CD8-positive, alpha-beta memory T cell (primary cell): ENCODE data around the gene CBLL1. TPM values are rescaled to one million over a fixed set of nuclear protein-coding genes. Genes with fewer than 3 reads are reported as not detected.

ENCODE experiments used
- CTCF ChIA-PET: fragments of 350-600 bp; sonication (Branson Sonifier 250); formaldehyde crosslinking; loops from one replicate; lab custom pipeline; 2021; ENCODE audit warnings: antibody characterized with exemption; lab: Charles Lee
- POLR2A ChIA-PET: fragments of 350-600 bp; sonication (Branson Sonifier 250); formaldehyde crosslinking; loops from one replicate; lab custom pipeline; 2021; ENCODE audit warnings: antibody characterized with exemption; lab: Charles Lee
- DNase-seq, 5 donors: peaks; one replicate each; pipeline versions ENCODE4 v3.0.0 to v3.0.0-alpha.2; 2020 to 2022; ENCODE audit warnings: mixed read lengths in 1 of 5
- H3K27ac ChIP-seq: one replicate; pipeline ENCODE4 v1.7.0; 2013; ENCODE audit warnings: low read depth, mild to moderate bottlenecking, low read length, moderate library complexity
- H3K27me3 ChIP-seq: 2 replicates; pipeline ENCODE4 v1.7.0; 2013; ENCODE audit warnings: low read length, mild to moderate bottlenecking; ENCODE audit not compliant: insufficient read depth, poor library complexity, severe bottlenecking
- H3K36me3 ChIP-seq: 2 replicates; pipeline ENCODE4 v1.7.0; 2013; ENCODE audit warnings: mild to moderate bottlenecking, low read length, moderate library complexity; ENCODE audit not compliant: insufficient read depth
- H3K4me1 ChIP-seq: 2 replicates; pipeline ENCODE4 v1.7.0; 2013; ENCODE audit warnings: mild to moderate bottlenecking, low read length, moderate library complexity; ENCODE audit not compliant: insufficient read depth
- H3K4me3 ChIP-seq: 2 replicates; pipeline ENCODE4 v1.7.0; 2013; ENCODE audit warnings: mild to moderate bottlenecking, low read length
- H3K9me3 ChIP-seq: 2 replicates; pipeline ENCODE4 v1.7.0; 2013; ENCODE audit warnings: mild to moderate bottlenecking, low read length
- H3K27ac Mint-ChIP-seq, 8 donors: one replicate each; pipeline ENCODE4 v1.8.0; 2020 to 2021; ENCODE audit warnings: mixed read lengths in 8 of 8, mild to moderate bottlenecking in 6 of 8, inconsistent platforms in 3 of 8, moderate library complexity in 3 of 8
- H3K27me3 Mint-ChIP-seq, 2 donors: one replicate each; pipeline ENCODE4 v1.8.0; 2020 to 2021; ENCODE audit warnings: mixed read lengths in 2 of 2, mild to moderate bottlenecking in 1 of 2, moderate library complexity in 1 of 2
- H3K36me3 Mint-ChIP-seq, 3 donors: one replicate each; pipeline ENCODE4 v1.8.0; 2020 to 2021; ENCODE audit warnings: mixed read lengths in 3 of 3, inconsistent platforms in 1 of 3, mild to moderate bottlenecking in 1 of 3
- H3K4me1 Mint-ChIP-seq, 3 donors: one replicate each; pipeline ENCODE4 v1.8.0; 2020 to 2021; ENCODE audit warnings: mixed read lengths in 3 of 3, inconsistent platforms in 1 of 3, mild to moderate bottlenecking in 1 of 3
- H3K4me3 Mint-ChIP-seq, 7 donors: one replicate each; pipeline ENCODE4 v1.8.0; 2020 to 2021; ENCODE audit warnings: mixed read lengths in 7 of 7, mild to moderate bottlenecking in 6 of 7, moderate library complexity in 4 of 7, inconsistent platforms in 2 of 7
- H3K9me3 Mint-ChIP-seq, 5 donors: one replicate each; pipeline ENCODE4 v1.8.0; 2020 to 2022; ENCODE audit warnings: mixed read lengths in 5 of 5, mild to moderate bottlenecking in 3 of 5, moderate library complexity in 2 of 5, inconsistent platforms in 1 of 5
- polyA plus RNA-seq: library from polyadenylated mRNA; unstranded; fragments of 300-500 nt; fragmentation: Illumina TruSeq; gene quantifications from one replicate; pipeline ENCODE4 v1.2.3, GENCODE V29; 2021
- total RNA-seq, 2 experiments: library from RNA; stranded (reverse); gene quantifications; one replicate each; pipeline ENCODE4 v1.2.3, GENCODE V29; 2021

Gene CBLL1
- total and polyA plus RNA-seq, 3 experiments from 2014 or later, result 42.7 to 89.7 (median 49.3) TPM

DNA sequence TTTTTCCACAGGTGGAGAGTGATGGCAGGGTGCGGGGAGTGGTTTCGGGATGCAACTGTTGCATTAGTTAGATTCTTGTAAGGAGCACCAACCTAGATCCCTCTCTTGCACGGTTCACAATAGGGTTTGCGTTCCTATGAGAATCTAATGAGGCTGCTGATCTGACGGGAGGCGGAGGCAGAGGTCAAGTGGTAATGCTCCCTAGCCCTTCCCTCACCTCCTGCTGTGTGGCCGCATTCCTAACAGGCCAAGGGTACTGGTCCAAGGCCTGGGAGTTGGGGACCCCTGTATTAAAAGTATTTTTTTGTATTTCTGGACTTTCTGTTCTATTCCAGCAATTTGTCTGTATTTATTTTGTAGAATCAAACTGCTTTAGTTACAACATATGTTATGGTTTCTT is 7.2 kb downstream of the CBLL1 start:
- H3K36me3 ChIP-seq, result peaks cover 25% of the 10 kb centered on the region
- POLR2A ChIA-PET, result no interaction called here
- CTCF ChIA-PET, result no interaction called here

DNA sequence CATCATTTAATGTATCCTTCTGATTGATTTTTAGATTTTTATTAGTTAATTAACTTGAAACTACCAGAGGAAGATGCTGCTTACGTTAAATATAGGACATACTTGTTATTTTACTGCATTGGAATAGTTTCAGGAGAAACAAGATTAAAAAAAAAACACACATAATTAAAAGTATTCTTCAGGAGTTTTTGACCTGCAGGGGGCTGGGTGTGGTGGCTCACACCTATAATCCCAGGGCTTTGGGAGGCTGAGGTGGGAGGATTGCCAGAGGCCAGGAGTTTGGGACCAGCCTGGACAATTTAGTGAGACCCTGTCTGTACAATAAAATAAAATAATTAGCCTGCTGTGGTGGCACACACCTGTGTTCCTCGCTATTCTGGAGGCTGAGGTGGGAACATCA is 10.7 kb downstream of the CBLL1 start:
- DNase-seq, result no peak
- Histone ChIP-seq H3K36me3 (peaks cover 46% of the 10 kb centered on the region), H3K27me3 (no peaks in the 10 kb centered on the region), H3K4me1 (no peaks in the 10 kb centered on the region), H3K9me3 (no peaks in the 10 kb centered on the region), H3K27ac (no peak overlapping the region), H3K4me3 (no peak overlapping the region)
- CTCF ChIA-PET, result no interaction called here
- H3K27ac Mint-ChIP-seq, result peak overlapping the region in 3 of 8 donors; percentile 24 to 61 (median 61)
- peaks cover 15 to 78% (median 41%) of the 10 kb centered on the region in 3 donors for H3K36me3 Mint-ChIP-seq
- no peaks in the 10 kb centered on the region for H3K9me3 Mint-ChIP-seq
- POLR2A ChIA-PET, result no interaction called here
- peaks cover 25 to 60% (median 28%) of the 10 kb centered on the region in 3 donors for H3K4me1 Mint-ChIP-seq
- H3K4me3 Mint-ChIP-seq, result no peak overlapping the region
- no peaks in the 10 kb centered on the region for H3K27me3 Mint-ChIP-seq

More for the DNA sequence above, 7.2 kb downstream of the CBLL1 start:
- Mint-ChIP-seq H3K27me3 (no peaks in the 10 kb centered on the region), H3K9me3 (no peaks in the 10 kb centered on the region), H3K4me3 (no peak overlapping the region), H3K27ac (peak overlapping the region in 3 of 8 donors; percentile 15 to 43 (median 42)), H3K4me1 (peaks cover 42 to 73% (median 53%) of the 10 kb centered on the region in 3 donors), H3K36me3 (peaks cover 6 to 59% (median 24%) of the 10 kb centered on the region in 3 donors)
- Histone ChIP-seq H3K27me3 (no peaks in the 10 kb centered on the region), H3K27ac (no peak overlapping the region), H3K4me1 (peaks cover 20% of the 10 kb centered on the region), H3K4me3 (no peak overlapping the region), H3K9me3 (no peaks in the 10 kb centered on the region)
- no peak for DNase-seq

GRCh38 chr7:107758667-107759066 is 14.7 kb downstream of the CBLL1 start:
- H3K36me3 Mint-ChIP-seq, result peaks cover 9 to 69% (median 33%) of the 10 kb centered on the region in 3 donors
- peaks cover 30% of the 10 kb centered on the region for H3K36me3 ChIP-seq
- no peaks in the 10 kb centered on the region for H3K4me1 ChIP-seq
- no peaks in the 10 kb centered on the region for H3K9me3 ChIP-seq
- no peak for DNase-seq
- ChIA-PET CTCF (interaction anchor here (2.0 kb wide), 1 partner anchor 116 kb away, joined by 5 read pairs; no protein-coding TSS in a partner anchor), POLR2A (no interaction called here)
- H3K4me3 Mint-ChIP-seq, result no peak overlapping the region
- no peak overlapping the region for H3K27ac ChIP-seq
- no peaks in the 10 kb centered on the region for H3K27me3 Mint-ChIP-seq
- H3K4me1 Mint-ChIP-seq, result peaks cover 11 to 31% (median 14%) of the 10 kb centered on the region in 3 donors
- peak overlapping the region in 6 of 8 donors; percentile 0 to 73 (median 31) for H3K27ac Mint-ChIP-seq
- no peaks in the 10 kb centered on the region for H3K27me3 ChIP-seq
- H3K4me3 ChIP-seq, result no peak overlapping the region
- no peaks in the 10 kb centered on the region for H3K9me3 Mint-ChIP-seq

GRCh38 chr7:107767391-107767790 is 23.4 kb downstream of the CBLL1 start:
- CTCF ChIA-PET, result no interaction called here
- POLR2A ChIA-PET, result no interaction called here
- H3K4me3 Mint-ChIP-seq, result no peak overlapping the region

GRCh38 chr7:107768263-107768662 is 24.3 kb downstream of the CBLL1 start:
- CTCF ChIA-PET, result no interaction called here
- DNase-seq, result no peak
- no peaks in the 10 kb centered on the region for H3K27me3 ChIP-seq
- no peak overlapping the region for H3K4me3 ChIP-seq
- peak overlapping the region in 1 of 8 donors; percentile 37 for H3K27ac Mint-ChIP-seq
- H3K4me1 ChIP-seq, result no peaks in the 10 kb centered on the region
- peaks cover 5 to 29% (median 25%) of the 10 kb centered on the region in 3 donors for H3K4me1 Mint-ChIP-seq
- no peaks in the 10 kb centered on the region for H3K36me3 ChIP-seq
- H3K9me3 ChIP-seq, result no peaks in the 10 kb centered on the region
- no peak overlapping the region for H3K4me3 Mint-ChIP-seq
- peaks cover 0 to 1% of the 10 kb centered on the region in 2 donors for H3K27me3 Mint-ChIP-seq
- peaks cover 0 to 6% (median 3%) of the 10 kb centered on the region in 3 donors for H3K36me3 Mint-ChIP-seq
- no peak overlapping the region for H3K27ac ChIP-seq
- no peaks in the 10 kb centered on the region for H3K9me3 Mint-ChIP-seq
- POLR2A ChIA-PET, result no interaction called here

More at GRCh38 chr7:107767391-107767790, 23.4 kb downstream of the CBLL1 start:
- Mint-ChIP-seq H3K4me1 (peaks cover 5 to 26% (median 26%) of the 10 kb centered on the region in 3 donors), H3K9me3 (no peaks in the 10 kb centered on the region), H3K27ac (no peak overlapping the region), H3K36me3 (peaks cover 0 to 6% (median 0%) of the 10 kb centered on the region in 3 donors), H3K27me3 (peaks cover 0 to 1% of the 10 kb centered on the region in 2 donors)
- DNase-seq, result no peak
- Histone ChIP-seq H3K4me3 (no peak overlapping the region), H3K9me3 (no peaks in the 10 kb centered on the region), H3K27me3 (no peaks in the 10 kb centered on the region), H3K4me1 (no peaks in the 10 kb centered on the region), H3K36me3 (no peaks in the 10 kb centered on the region), H3K27ac (no peak overlapping the region)

DNA sequence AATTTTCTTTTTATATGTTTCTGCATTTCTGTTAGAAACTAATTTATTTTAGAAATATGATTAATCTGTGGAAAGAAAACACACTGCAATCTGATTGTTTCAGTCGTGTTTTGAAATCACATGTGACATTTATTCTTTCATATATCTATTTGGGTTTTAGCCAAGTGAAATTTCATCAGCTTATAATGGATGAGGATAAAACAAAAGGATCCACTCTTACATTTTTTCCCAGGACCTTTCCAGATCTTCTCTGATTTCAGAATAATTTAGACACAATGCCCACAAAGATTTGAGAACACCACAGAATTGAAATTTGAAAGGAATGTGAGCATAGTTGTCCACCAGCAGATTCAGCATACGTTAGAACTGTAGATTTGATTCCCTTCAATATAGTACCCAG is 29.1 kb downstream of the CBLL1 start:
- POLR2A ChIA-PET, result no interaction called here
- no peak overlapping the region for H3K4me3 Mint-ChIP-seq
- H3K27ac Mint-ChIP-seq, result no peak overlapping the region

DNA sequence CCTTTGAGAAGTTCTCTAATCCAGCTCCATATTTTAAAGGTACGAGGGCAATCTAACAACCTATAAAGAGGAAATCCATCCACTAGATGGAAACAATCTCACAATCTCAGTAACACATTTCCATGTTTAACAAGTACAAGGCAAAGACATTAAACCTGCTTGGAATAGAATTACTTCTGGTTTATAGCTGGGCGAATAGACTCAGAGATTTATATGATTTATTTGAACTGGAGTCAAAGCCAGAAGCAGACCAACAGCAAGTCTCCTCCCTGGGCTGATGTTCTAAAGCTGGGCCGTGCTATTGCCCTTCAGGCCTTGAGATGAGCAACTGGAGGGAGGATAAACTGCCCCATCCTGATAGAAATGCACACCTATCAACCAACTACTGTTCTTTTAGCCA is 33.8 kb downstream of the CBLL1 start:
- ChIA-PET POLR2A (no interaction called here), CTCF (no interaction called here)
- H3K27ac Mint-ChIP-seq, result peak overlapping the region in 2 of 8 donors; percentile 8 to 52
- H3K27ac ChIP-seq, result no peak overlapping the region
- no peaks in the 10 kb centered on the region for H3K27me3 ChIP-seq
- DNase-seq, result no peak
- peaks cover 0 to 14% (median 0%) of the 10 kb centered on the region in 3 donors for H3K36me3 Mint-ChIP-seq
- no peaks in the 10 kb centered on the region for H3K36me3 ChIP-seq
- no peak overlapping the region for H3K4me3 ChIP-seq
- no peaks in the 10 kb centered on the region for H3K9me3 Mint-ChIP-seq
- no peaks in the 10 kb centered on the region for H3K4me1 Mint-ChIP-seq
- peaks cover 0 to 1% of the 10 kb centered on the region in 2 donors for H3K27me3 Mint-ChIP-seq
- no peaks in the 10 kb centered on the region for H3K4me1 ChIP-seq
- H3K4me3 Mint-ChIP-seq, result no peak overlapping the region
- H3K9me3 ChIP-seq, result no peaks in the 10 kb centered on the region

More for the DNA sequence above, 29.1 kb downstream of the CBLL1 start:
- Histone ChIP-seq H3K4me3 (no peak overlapping the region), H3K36me3 (no peaks in the 10 kb centered on the region), H3K9me3 (no peaks in the 10 kb centered on the region), H3K27me3 (no peaks in the 10 kb centered on the region), H3K27ac (no peak overlapping the region), H3K4me1 (no peaks in the 10 kb centered on the region)
- peaks cover 0 to 7% (median 0%) of the 10 kb centered on the region in 3 donors for H3K4me1 Mint-ChIP-seq
- peaks cover 0 to 10% (median 3%) of the 10 kb centered on the region in 3 donors for H3K36me3 Mint-ChIP-seq
- CTCF ChIA-PET, result interaction anchor here (1.7 kb wide), 1 partner anchor 7 kb away, joined by 3 read pairs; no protein-coding TSS in a partner anchor
- H3K9me3 Mint-ChIP-seq, result no peaks in the 10 kb centered on the region
- H3K27me3 Mint-ChIP-seq, result peaks cover 0 to 1% of the 10 kb centered on the region in 2 donors
- no peak for DNase-seq

- ChIA-PET CTCF (interaction anchor here (1.1 kb wide), 1 partner anchor 97 kb away, joined by 3 read pairs; no protein-coding TSS in a partner anchor), POLR2A (no interaction called here)
- no peaks in the 10 kb centered on the region for H3K27me3 ChIP-seq
- no peaks in the 10 kb centered on the region for H3K4me1 ChIP-seq
- DNase-seq, result no peak
- H3K4me3 ChIP-seq, result no peak overlapping the region
- H3K27ac ChIP-seq, result no peak overlapping the region
- peak overlapping the region in 1 of 8 donors; percentile 8 for H3K27ac Mint-ChIP-seq
- peaks cover 0 to 13% (median 0%) of the 10 kb centered on the region in 3 donors for H3K36me3 Mint-ChIP-seq
- no peak overlapping the region for H3K4me3 Mint-ChIP-seq
- H3K36me3 ChIP-seq, result no peaks in the 10 kb centered on the region
- H3K9me3 Mint-ChIP-seq, result no peaks in the 10 kb centered on the region
- H3K4me1 Mint-ChIP-seq, result no peaks in the 10 kb centered on the region
- peaks cover 0 to 1% of the 10 kb centered on the region in 2 donors for H3K27me3 Mint-ChIP-seq
- H3K9me3 ChIP-seq, result no peaks in the 10 kb centered on the region
Observed at GRCh38 chr7:107778283-107778682, 34.3 kb downstream of the CBLL1 start.
